Natural killer cell (primary cell): Measurements from ENCODE around the gene EPHA7. TPM values are rescaled to one million over a fixed set of nuclear protein-coding genes. Genes with fewer than 3 reads are reported as not detected.

Experiments
- ATAC-seq, 3 donors: fragments of 150-1000 bp in 2 of 3; fragments of 200-7000 bp in 1 of 3; cut with Tn5 transposase; 1 replicate in 1 of 3; 2 replicates in 2 of 3; pipeline ENCODE4 v1.10.0; 2021; ENCODE audit warnings: mild to moderate bottlenecking in 2 of 3, moderate library complexity in 2 of 3
- DNase-seq, 2 donors: peaks; one replicate each; pipeline versions ENCODE4 v3.0.0 to v3.0.0-alpha.2; 2013 to 2021; ENCODE audit warnings: mixed read lengths in 1 of 2
- H3K27ac ChIP-seq: one replicate; pipeline ENCODE4 v1.5.1; 2013; ENCODE audit warnings: mild to moderate bottlenecking, low read length
- H3K27me3 ChIP-seq: one replicate; pipeline ENCODE4 v1.6.1; 2013; ENCODE audit warnings: low read length; ENCODE audit not compliant: control insufficient read depth, insufficient read depth
- H3K36me3 ChIP-seq: one replicate; pipeline ENCODE4 v1.6.1; 2013; ENCODE audit warnings: low read length; ENCODE audit not compliant: control insufficient read depth, insufficient read depth
- H3K4me1 ChIP-seq: one replicate; pipeline ENCODE4 v1.6.1; 2013; ENCODE audit warnings: low read length; ENCODE audit not compliant: control insufficient read depth, insufficient read depth
- H3K4me3 ChIP-seq: one replicate; pipeline ENCODE4 v1.5.1; 2013; ENCODE audit warnings: low read length
- H3K9me3 ChIP-seq: one replicate; pipeline ENCODE4 v1.6.1; 2013; ENCODE audit warnings: low read length; ENCODE audit not compliant: control insufficient read depth, insufficient read depth
- H3K27ac Mint-ChIP-seq, 2 donors: one replicate each; pipeline ENCODE4 v1.8.0; 2022; ENCODE audit warnings: mild to moderate bottlenecking in 2 of 2, mixed read lengths in 2 of 2, moderate library complexity in 1 of 2
- H3K27me3 Mint-ChIP-seq, 2 donors: one replicate each; pipeline ENCODE4 v1.8.0; 2022; ENCODE audit warnings: low read depth in 2 of 2, mixed read lengths in 2 of 2
- H3K36me3 Mint-ChIP-seq: one replicate; pipeline ENCODE4 v1.8.0; 2022; ENCODE audit warnings: mixed read lengths
- H3K4me1 Mint-ChIP-seq, 2 donors: one replicate each; pipeline ENCODE4 v1.8.0; 2022; ENCODE audit warnings: mixed read lengths in 2 of 2
- H3K4me3 Mint-ChIP-seq: one replicate; pipeline ENCODE4 v1.8.0; 2022; ENCODE audit warnings: mild to moderate bottlenecking, moderate library complexity, mixed read lengths
- H3K9me3 Mint-ChIP-seq, 2 donors: one replicate each; pipeline ENCODE4 v1.8.0; 2022; ENCODE audit warnings: mixed read lengths in 2 of 2
- WGBS: methylation state at CpG from one replicate; pipeline ENCODE4 v1.1.7; 2013; ENCODE audit warnings: missing lambda C conversion rate; ENCODE audit not compliant: insufficient coverage; 5-methylcytosine and 5-hydroxymethylcytosine counted together
- intact Hi-C: fragments of 100-400 bp; cut with micrococcal nuclease; formaldehyde crosslinking; loops from one replicate; pipeline ENCODE4 v1.14.2; 2022
- total RNA-seq, 4 donors: library from RNA; stranded (reverse); fragments of 120-200 nt in 1 of 4; gene quantifications; one replicate each; pipeline versions ENCODE4 v1.2.3 to v1.2.4, GENCODE V29; 2013 to 2022
- TF ChIP-seq, protein P1 (sequence below): fragments of 200-600 bp; IDR thresholded peaks from one replicate; pipeline ENCODE4 v1.8.0; 2022; ENCODE audit warnings: antibody characterized with exemption

Gene EPHA7
- total RNA-seq, 3 donors from 2014 or later (not counting 1 experiment from before 2014, with no cell fraction given), result not detected

- 83% methylated on average over 1 of the region's 1 CpG for whole genome bisulfite sequencing
- ATAC-seq (no peak), DNase-seq (no peak)
- H3K9me3 ChIP-seq, result no peaks in the 10 kb centered on the region
- H3K4me1 ChIP-seq, result no peaks in the 10 kb centered on the region
- TF ChIP-seq, protein P1, sequence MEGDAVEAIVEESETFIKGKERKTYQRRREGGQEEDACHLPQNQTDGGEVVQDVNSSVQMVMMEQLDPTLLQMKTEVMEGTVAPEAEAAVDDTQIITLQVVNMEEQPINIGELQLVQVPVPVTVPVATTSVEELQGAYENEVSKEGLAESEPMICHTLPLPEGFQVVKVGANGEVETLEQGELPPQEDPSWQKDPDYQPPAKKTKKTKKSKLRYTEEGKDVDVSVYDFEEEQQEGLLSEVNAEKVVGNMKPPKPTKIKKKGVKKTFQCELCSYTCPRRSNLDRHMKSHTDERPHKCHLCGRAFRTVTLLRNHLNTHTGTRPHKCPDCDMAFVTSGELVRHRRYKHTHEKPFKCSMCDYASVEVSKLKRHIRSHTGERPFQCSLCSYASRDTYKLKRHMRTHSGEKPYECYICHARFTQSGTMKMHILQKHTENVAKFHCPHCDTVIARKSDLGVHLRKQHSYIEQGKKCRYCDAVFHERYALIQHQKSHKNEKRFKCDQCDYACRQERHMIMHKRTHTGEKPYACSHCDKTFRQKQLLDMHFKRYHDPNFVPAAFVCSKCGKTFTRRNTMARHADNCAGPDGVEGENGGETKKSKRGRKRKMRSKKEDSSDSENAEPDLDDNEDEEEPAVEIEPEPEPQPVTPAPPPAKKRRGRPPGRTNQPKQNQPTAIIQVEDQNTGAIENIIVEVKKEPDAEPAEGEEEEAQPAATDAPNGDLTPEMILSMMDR, result no peak
- no peak overlapping the region for H3K27ac ChIP-seq
- no peaks in the 10 kb centered on the region for H3K27me3 ChIP-seq
- no peak overlapping the region for H3K27ac Mint-ChIP-seq
- H3K36me3 Mint-ChIP-seq, result no peaks in the 10 kb centered on the region
- H3K36me3 ChIP-seq, result no peaks in the 10 kb centered on the region
- no peak overlapping the region for H3K4me3 ChIP-seq
- H3K9me3 Mint-ChIP-seq, result peaks cover 4 to 11% of the 10 kb centered on the region in 2 donors
- intact Hi-C loops, result no loop called here
- H3K27me3 Mint-ChIP-seq, result no peaks in the 10 kb centered on the region
- H3K4me3 Mint-ChIP-seq, result no peak overlapping the region
- H3K4me1 Mint-ChIP-seq, result no peaks in the 10 kb centered on the region
Measured at GRCh38 chr6:93322651-93323050, 96.7 kb downstream of the EPHA7 start.

- H3K27me3 ChIP-seq, result no peaks in the 10 kb centered on the region
- no peaks in the 10 kb centered on the region for H3K4me1 Mint-ChIP-seq
- no peaks in the 10 kb centered on the region for H3K4me1 ChIP-seq
- no peaks in the 10 kb centered on the region for H3K36me3 ChIP-seq
- intact Hi-C loops, result no loop called here
- no peaks in the 10 kb centered on the region for H3K27me3 Mint-ChIP-seq
- no peak overlapping the region for H3K4me3 Mint-ChIP-seq
- no peaks in the 10 kb centered on the region for H3K9me3 ChIP-seq
- ATAC-seq (no peak), DNase-seq (no peak)
- TF ChIP-seq, protein P1, result no peak
- no peak overlapping the region for H3K27ac ChIP-seq
- no peak overlapping the region for H3K4me3 ChIP-seq
- H3K36me3 Mint-ChIP-seq, result no peaks in the 10 kb centered on the region
- WGBS, result 68% methylated on average over 2 of the region's 2 CpGs
- peaks cover 7% of the 10 kb centered on the region in 2 donors for H3K9me3 Mint-ChIP-seq
- no peak overlapping the region for H3K27ac Mint-ChIP-seq
Measured at GRCh38 chr6:93319304-93319703, 100.1 kb downstream of the EPHA7 start.

DNA sequence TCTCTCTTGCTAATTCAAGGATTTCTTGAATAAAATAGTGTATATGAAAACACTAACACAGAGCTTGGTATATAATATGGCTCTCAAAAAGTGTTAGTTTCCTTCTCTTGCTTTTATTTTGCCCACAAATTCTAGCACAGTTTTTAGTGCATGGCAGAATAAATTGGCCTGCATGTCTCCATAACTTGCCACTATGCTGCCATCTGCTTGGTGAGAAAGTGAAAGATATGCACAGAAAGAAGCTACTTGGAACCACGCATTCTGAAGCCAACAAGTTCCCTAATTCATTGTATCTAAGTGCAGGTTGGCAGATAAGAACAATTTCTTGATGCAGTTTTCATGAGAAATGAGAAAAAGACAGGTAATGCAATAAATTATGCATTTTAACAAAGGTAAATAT, 101.2 kb downstream of the EPHA7 start:
- H3K36me3 Mint-ChIP-seq, result no peaks in the 10 kb centered on the region
- TF ChIP-seq, protein P1, result no peak
- no peaks in the 10 kb centered on the region for H3K27me3 Mint-ChIP-seq
- Histone ChIP-seq H3K4me3 (no peak overlapping the region), H3K27ac (no peak overlapping the region), H3K9me3 (no peaks in the 10 kb centered on the region), H3K36me3 (no peaks in the 10 kb centered on the region), H3K4me1 (no peaks in the 10 kb centered on the region), H3K27me3 (no peaks in the 10 kb centered on the region)
- H3K27ac Mint-ChIP-seq, result no peak overlapping the region
- WGBS, result 36% methylated on average over 1 of the region's 1 CpG
- no peak for ATAC-seq
- DNase-seq, result no peak
- H3K4me3 Mint-ChIP-seq, result no peak overlapping the region
- intact Hi-C loops, result no loop called here
- H3K9me3 Mint-ChIP-seq, result peaks cover 5 to 10% of the 10 kb centered on the region in 2 donors
- no peaks in the 10 kb centered on the region for H3K4me1 Mint-ChIP-seq

GRCh38 chr6:93317592-93317991, 101.8 kb downstream of the EPHA7 start:
- H3K36me3 Mint-ChIP-seq, result no peaks in the 10 kb centered on the region
- H3K27ac ChIP-seq, result no peak overlapping the region
- H3K27ac Mint-ChIP-seq, result no peak overlapping the region
- intact Hi-C loops, result no loop called here
- H3K27me3 Mint-ChIP-seq, result no peaks in the 10 kb centered on the region
- TF ChIP-seq, protein P1, result no peak
- ATAC-seq (no peak), DNase-seq (no peak)
- H3K27me3 ChIP-seq, result no peaks in the 10 kb centered on the region
- H3K36me3 ChIP-seq, result no peaks in the 10 kb centered on the region
- H3K9me3 Mint-ChIP-seq, result peaks cover 5 to 10% of the 10 kb centered on the region in 2 donors
- H3K4me3 Mint-ChIP-seq, result no peak overlapping the region
- no peaks in the 10 kb centered on the region for H3K4me1 ChIP-seq
- no peaks in the 10 kb centered on the region for H3K9me3 ChIP-seq
- no peaks in the 10 kb centered on the region for H3K4me1 Mint-ChIP-seq
- H3K4me3 ChIP-seq, result no peak overlapping the region
